HG02623 (cell line): ENCODE data around the gene FAAP24.
"Not testable (repeated sequence)": the region's sequence is repeated elsewhere in the genome, so short reads cannot be mapped to it uniquely, and the experiment has no call there.

Experiments used
- ATAC-seq: cut with Tn5 transposase; IDR thresholded peaks from one replicate; pipeline ENCODE4 v1.9.1; 2021; ENCODE audit warnings: moderate library complexity; ENCODE audit not compliant: unreplicated experiment

Gene FAAP24

GRCh38 chr19:32997716-32998355 lies 25.8 kb downstream of the FAAP24 start:
- ATAC-seq = no peak

- ATAC-seq = no peak
Measured at GRCh38 chr19:32998722-32999121, 26.7 kb downstream of the FAAP24 start.

- ATAC-seq = no peak
Measured at GRCh38 chr19:33000510-33000909, 28.5 kb downstream of the FAAP24 start.

- ATAC-seq = no peak
Measured at GRCh38 chr19:33000910-33001309, 28.9 kb downstream of the FAAP24 start.

- not testable (repeated sequence) for ATAC-seq
Measured at GRCh38 chr19:33002126-33002865, 30.3 kb downstream of the FAAP24 start.

- ATAC-seq = not testable (repeated sequence)
Measured at GRCh38 chr19:33003424-33004024, 31.5 kb downstream of the FAAP24 start.

- ATAC-seq = no peak
Measured at GRCh38 chr19:33005440-33005839, 33.4 kb downstream of the FAAP24 start.

- ATAC-seq = no peak
Measured at GRCh38 chr19:33008738-33009137, 36.7 kb downstream of the FAAP24 start.

- not testable (repeated sequence) for ATAC-seq
Measured at GRCh38 chr19:33010891-33011290, 38.8 kb downstream of the FAAP24 start.

- ATAC-seq = no peak
Measured at GRCh38 chr19:33022472-33023116, 50.6 kb downstream of the FAAP24 start.

- no peak for ATAC-seq
Measured at GRCh38 chr19:33024398-33024797, 52.4 kb downstream of the FAAP24 start.

- not testable (repeated sequence) for ATAC-seq
Measured at GRCh38 chr19:33025468-33026238, 53.6 kb downstream of the FAAP24 start.

GRCh38 chr19:33026602-33027001 lies 54.6 kb downstream of the FAAP24 start:
- not testable (repeated sequence) for ATAC-seq
